Activated T-cell treated with anti-CD3 and anti-CD28 coated beads, Interleukin-2, amount 50 U/mL, for 72 hours (primary cell): ENCODE data around the gene MRTFB. TPM values are rescaled to one million over a fixed set of nuclear protein-coding genes. Genes with fewer than 3 reads are reported as not detected.

Source experiments
- ATAC-seq, 2 donors: fragments of 150-1000 bp; cut with Tn5 transposase; replicated peaks in 1 of 2; 2 replicates each; pipeline ENCODE4 v1.10.0; 2021; ENCODE audit warnings: moderate library complexity in 2 of 2, mild to moderate bottlenecking in 1 of 2
- DNase-seq, 2 donors: peaks; one replicate each; pipeline ENCODE4 v3.0.0; 2021 to 2022; ENCODE audit warnings: mixed read lengths in 1 of 2
- H3K27ac Mint-ChIP-seq: one replicate; pipeline ENCODE4 v1.8.0; 2022; ENCODE audit warnings: mild to moderate bottlenecking, moderate library complexity, mixed read lengths
- H3K27me3 Mint-ChIP-seq: one replicate; pipeline ENCODE4 v1.8.0; 2022; ENCODE audit warnings: low read depth, mixed read lengths
- H3K36me3 Mint-ChIP-seq, 2 donors: one replicate each; pipeline ENCODE4 v1.8.0; 2022; ENCODE audit warnings: mixed read lengths in 2 of 2, mild to moderate bottlenecking in 1 of 2; ENCODE audit not compliant: insufficient read depth in 2 of 2
- H3K4me1 Mint-ChIP-seq: one replicate; pipeline ENCODE4 v1.8.0; 2022; ENCODE audit warnings: low read depth, mixed read lengths
- H3K4me3 Mint-ChIP-seq, 2 donors: one replicate each; pipeline ENCODE4 v1.8.0; 2022; ENCODE audit warnings: mild to moderate bottlenecking in 2 of 2, mixed read lengths in 2 of 2, moderate library complexity in 2 of 2
- H3K9me3 Mint-ChIP-seq, 2 donors: one replicate each; pipeline ENCODE4 v1.8.0; 2022; ENCODE audit warnings: mixed read lengths in 2 of 2
- total RNA-seq, 2 donors: library from RNA; stranded (reverse); gene quantifications; one replicate each; pipeline ENCODE4 v1.2.3, GENCODE V29; 2022

The MRTFB gene
- total RNA-seq, 2 donors from 2014 or later: 22.5 to 27.1 TPM

GRCh38 chr16:14139872-14140271 is 68.8 kb downstream of the MRTFB start:
- Mint-ChIP-seq H3K27ac (no peak overlapping the region), H3K4me1 (no peaks in the 10 kb centered on the region), H3K27me3 (no peaks in the 10 kb centered on the region), H3K4me3 (no peak overlapping the region), H3K9me3 (no peaks in the 10 kb centered on the region), H3K36me3 (peaks cover 0 to 3% of the 10 kb centered on the region in 2 donors)
- ATAC-seq (peak; percentile 37 to 53), DNase-seq (no peak)

- ATAC-seq (no peak), DNase-seq (no peak)
- H3K4me3 Mint-ChIP-seq: no peak overlapping the region
- no peaks in the 10 kb centered on the region for H3K4me1 Mint-ChIP-seq
- H3K36me3 Mint-ChIP-seq: peaks cover 0 to 3% of the 10 kb centered on the region in 2 donors
- no peaks in the 10 kb centered on the region for H3K27me3 Mint-ChIP-seq
- H3K9me3 Mint-ChIP-seq: no peaks in the 10 kb centered on the region
- no peak overlapping the region for H3K27ac Mint-ChIP-seq
Observed at GRCh38 chr16:14140923-14141322, 69.8 kb downstream of the MRTFB start.

GRCh38 chr16:14146445-14146844 is 75.3 kb downstream of the MRTFB start:
- no peak for ATAC-seq
- no peak overlapping the region for H3K27ac Mint-ChIP-seq
- no peaks in the 10 kb centered on the region for H3K9me3 Mint-ChIP-seq
- H3K4me3 Mint-ChIP-seq: no peak overlapping the region
- H3K27me3 Mint-ChIP-seq: no peaks in the 10 kb centered on the region
- no peak for DNase-seq
- no peaks in the 10 kb centered on the region for H3K36me3 Mint-ChIP-seq
- no peaks in the 10 kb centered on the region for H3K4me1 Mint-ChIP-seq

- Mint-ChIP-seq H3K9me3 (no peaks in the 10 kb centered on the region), H3K4me3 (no peak overlapping the region), H3K27me3 (no peaks in the 10 kb centered on the region), H3K36me3 (no peaks in the 10 kb centered on the region), H3K4me1 (no peaks in the 10 kb centered on the region), H3K27ac (no peak overlapping the region)
- DNase-seq: no peak
- ATAC-seq: no peak
Observed at GRCh38 chr16:14148016-14148415, 76.9 kb downstream of the MRTFB start.

GRCh38 chr16:14148569-14148968 is 77.5 kb downstream of the MRTFB start:
- Mint-ChIP-seq H3K27me3 (no peaks in the 10 kb centered on the region), H3K36me3 (no peaks in the 10 kb centered on the region), H3K4me3 (no peak overlapping the region), H3K4me1 (no peaks in the 10 kb centered on the region), H3K27ac (no peak overlapping the region), H3K9me3 (no peaks in the 10 kb centered on the region)
- ATAC-seq (no peak), DNase-seq (no peak)

- no peaks in the 10 kb centered on the region for H3K4me1 Mint-ChIP-seq
- no peak overlapping the region for H3K4me3 Mint-ChIP-seq
- H3K9me3 Mint-ChIP-seq: no peaks in the 10 kb centered on the region
- DNase-seq (no peak), ATAC-seq (no peak)
- no peaks in the 10 kb centered on the region for H3K36me3 Mint-ChIP-seq
- H3K27ac Mint-ChIP-seq: no peak overlapping the region
- H3K27me3 Mint-ChIP-seq: no peaks in the 10 kb centered on the region
Observed at GRCh38 chr16:14150796-14151195, 79.7 kb downstream of the MRTFB start.

GRCh38 chr16:14151256-14152030 is 80.3 kb downstream of the MRTFB start:
- no peak for DNase-seq
- no peak overlapping the region for H3K4me3 Mint-ChIP-seq
- H3K36me3 Mint-ChIP-seq: no peaks in the 10 kb centered on the region
- no peak for ATAC-seq
- no peak overlapping the region for H3K27ac Mint-ChIP-seq
- no peaks in the 10 kb centered on the region for H3K9me3 Mint-ChIP-seq
- no peaks in the 10 kb centered on the region for H3K27me3 Mint-ChIP-seq
- no peaks in the 10 kb centered on the region for H3K4me1 Mint-ChIP-seq

GRCh38 chr16:14155572-14156190 is 84.6 kb downstream of the MRTFB start:
- no peaks in the 10 kb centered on the region for H3K9me3 Mint-ChIP-seq
- ATAC-seq (no peak), DNase-seq (no peak)
- H3K36me3 Mint-ChIP-seq: no peaks in the 10 kb centered on the region
- no peaks in the 10 kb centered on the region for H3K27me3 Mint-ChIP-seq
- peak overlapping the region; percentile 49 for H3K27ac Mint-ChIP-seq
- no peaks in the 10 kb centered on the region for H3K4me1 Mint-ChIP-seq
- no peak overlapping the region for H3K4me3 Mint-ChIP-seq

GRCh38 chr16:14164916-14165662 is 94.0 kb downstream of the MRTFB start:
- H3K4me1 Mint-ChIP-seq: peaks cover 23% of the 10 kb centered on the region
- H3K27ac Mint-ChIP-seq: no peak overlapping the region
- no peaks in the 10 kb centered on the region for H3K36me3 Mint-ChIP-seq
- DNase-seq: no peak
- no peaks in the 10 kb centered on the region for H3K9me3 Mint-ChIP-seq
- no peaks in the 10 kb centered on the region for H3K27me3 Mint-ChIP-seq
- H3K4me3 Mint-ChIP-seq: no peak overlapping the region
- no peak for ATAC-seq

GRCh38 chr16:14168146-14168545 is 97.0 kb downstream of the MRTFB start:
- H3K36me3 Mint-ChIP-seq: peaks cover 1 to 5% of the 10 kb centered on the region in 2 donors
- no peaks in the 10 kb centered on the region for H3K9me3 Mint-ChIP-seq
- DNase-seq: no peak
- H3K27ac Mint-ChIP-seq: no peak overlapping the region
- H3K4me1 Mint-ChIP-seq: peaks cover 23% of the 10 kb centered on the region
- ATAC-seq: no peak
- H3K27me3 Mint-ChIP-seq: no peaks in the 10 kb centered on the region
- no peak overlapping the region for H3K4me3 Mint-ChIP-seq

GRCh38 chr16:14172200-14172809 is 101.2 kb downstream of the MRTFB start:
- Mint-ChIP-seq H3K4me1 (peaks cover 10% of the 10 kb centered on the region), H3K9me3 (peaks cover 0 to 2% of the 10 kb centered on the region in 2 donors), H3K4me3 (no peak overlapping the region), H3K27me3 (no peaks in the 10 kb centered on the region), H3K27ac (no peak overlapping the region), H3K36me3 (peaks cover 1 to 6% of the 10 kb centered on the region in 2 donors)
- no peak for ATAC-seq
- DNase-seq: no peak

- no peak overlapping the region for H3K27ac Mint-ChIP-seq
- H3K27me3 Mint-ChIP-seq: no peaks in the 10 kb centered on the region
- peaks cover 0 to 2% of the 10 kb centered on the region in 2 donors for H3K9me3 Mint-ChIP-seq
- H3K4me3 Mint-ChIP-seq: no peak overlapping the region
- ATAC-seq (no peak), DNase-seq (no peak)
- H3K4me1 Mint-ChIP-seq: peaks cover 8% of the 10 kb centered on the region
- peaks cover 1 to 6% of the 10 kb centered on the region in 2 donors for H3K36me3 Mint-ChIP-seq
Observed at GRCh38 chr16:14175086-14175485, 104.0 kb downstream of the MRTFB start.

- Mint-ChIP-seq H3K4me3 (no peak overlapping the region), H3K4me1 (peaks cover 13% of the 10 kb centered on the region), H3K36me3 (peaks cover 0 to 1% of the 10 kb centered on the region in 2 donors), H3K9me3 (peaks cover 0 to 2% of the 10 kb centered on the region in 2 donors), H3K27ac (no peak overlapping the region), H3K27me3 (no peaks in the 10 kb centered on the region)
- ATAC-seq (no peak), DNase-seq (no peak)
Observed at GRCh38 chr16:14177704-14178103, 106.6 kb downstream of the MRTFB start.
